C4-2B (cell line): ENCODE results near the gene PUSL1.

Experiments used
- ZFX ChIP-seq: fragments of 450-650 bp; IDR thresholded peaks from 2 replicates; pipeline ENCODE4 v1.6.1; 2017
- TF ChIP-seq, protein P1 (sequence below): fragments of 450-650 bp; conservative IDR thresholded peaks from 2 replicates; pipeline ENCODE4 v1.5.1; 2017; ENCODE audit warnings: mild to moderate bottlenecking

DNA sequence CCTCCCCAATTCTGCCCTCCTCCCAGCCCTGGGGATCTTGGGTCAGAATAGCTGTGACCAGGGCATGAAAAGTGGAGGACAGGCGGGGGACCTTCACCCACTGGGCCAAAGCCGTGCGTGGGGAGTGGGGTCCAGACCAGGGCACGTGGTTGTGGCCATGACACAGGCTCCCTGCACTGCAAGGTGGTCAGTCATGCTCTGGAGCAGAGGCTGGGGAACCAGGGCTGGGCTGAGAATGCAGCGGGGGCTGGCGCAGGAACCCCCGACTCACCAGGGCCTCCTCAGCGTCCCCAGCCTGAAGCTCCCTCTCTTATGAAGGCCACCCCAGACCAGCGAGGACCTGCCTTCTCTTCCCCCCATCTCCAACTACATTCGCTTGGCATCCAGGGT, 38.1 kb downstream of the PUSL1 start:
- TF ChIP-seq, protein P1, sequence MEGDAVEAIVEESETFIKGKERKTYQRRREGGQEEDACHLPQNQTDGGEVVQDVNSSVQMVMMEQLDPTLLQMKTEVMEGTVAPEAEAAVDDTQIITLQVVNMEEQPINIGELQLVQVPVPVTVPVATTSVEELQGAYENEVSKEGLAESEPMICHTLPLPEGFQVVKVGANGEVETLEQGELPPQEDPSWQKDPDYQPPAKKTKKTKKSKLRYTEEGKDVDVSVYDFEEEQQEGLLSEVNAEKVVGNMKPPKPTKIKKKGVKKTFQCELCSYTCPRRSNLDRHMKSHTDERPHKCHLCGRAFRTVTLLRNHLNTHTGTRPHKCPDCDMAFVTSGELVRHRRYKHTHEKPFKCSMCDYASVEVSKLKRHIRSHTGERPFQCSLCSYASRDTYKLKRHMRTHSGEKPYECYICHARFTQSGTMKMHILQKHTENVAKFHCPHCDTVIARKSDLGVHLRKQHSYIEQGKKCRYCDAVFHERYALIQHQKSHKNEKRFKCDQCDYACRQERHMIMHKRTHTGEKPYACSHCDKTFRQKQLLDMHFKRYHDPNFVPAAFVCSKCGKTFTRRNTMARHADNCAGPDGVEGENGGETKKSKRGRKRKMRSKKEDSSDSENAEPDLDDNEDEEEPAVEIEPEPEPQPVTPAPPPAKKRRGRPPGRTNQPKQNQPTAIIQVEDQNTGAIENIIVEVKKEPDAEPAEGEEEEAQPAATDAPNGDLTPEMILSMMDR, result no peak
- no peak for TF ChIP-seq ZFX
